GM21528 (cell line): Measurements from ENCODE around the gene UBR2.
"Not testable (repeated sequence)": the region's sequence is repeated elsewhere in the genome, so short reads cannot be mapped to it uniquely, and the experiment has no call there.

Experiments
- ATAC-seq: cut with Tn5 transposase; IDR thresholded peaks from one replicate; pipeline ENCODE4 v1.9.1; 2021; ENCODE audit warnings: mild to moderate bottlenecking, moderate library complexity; ENCODE audit not compliant: unreplicated experiment, low FRiP score

The UBR2 gene

GRCh38 chr6:42689371-42689770 lies 125.5 kb downstream of the UBR2 start:
- no peak for ATAC-seq

DNA sequence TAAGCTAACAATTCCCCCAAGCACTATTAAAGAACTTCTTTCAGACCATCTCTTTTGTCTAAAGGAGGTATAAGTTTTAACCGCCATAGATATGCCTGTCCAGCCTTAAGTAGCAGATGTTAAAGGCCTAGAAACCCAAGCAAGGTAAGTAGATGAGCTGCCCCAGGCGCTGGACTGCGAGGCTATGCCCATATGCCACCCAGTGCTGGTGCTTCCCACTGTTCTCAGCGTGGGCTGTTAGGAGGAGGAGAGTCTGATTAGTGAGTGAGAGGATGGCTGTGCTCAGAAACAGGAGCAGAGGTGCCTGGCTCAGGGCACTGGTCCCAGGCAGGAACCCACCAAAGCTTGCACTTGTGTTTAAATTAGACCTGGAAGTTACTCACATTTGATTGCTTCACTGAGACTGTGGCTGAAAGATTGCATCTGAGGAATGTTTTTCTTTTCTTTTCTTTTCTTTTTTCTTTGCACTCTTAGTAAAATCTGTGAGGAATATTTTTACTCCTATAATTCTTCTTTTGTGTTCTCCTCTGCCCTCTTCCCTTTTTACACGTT lies 126.4 kb downstream of the UBR2 start:
- ATAC-seq, result no peak

GRCh38 chr6:42690872-42691271 lies 127.0 kb downstream of the UBR2 start:
- ATAC-seq, result no peak

- ATAC-seq, result no peak
Measured at GRCh38 chr6:42692137-42692911, 128.5 kb downstream of the UBR2 start.

DNA sequence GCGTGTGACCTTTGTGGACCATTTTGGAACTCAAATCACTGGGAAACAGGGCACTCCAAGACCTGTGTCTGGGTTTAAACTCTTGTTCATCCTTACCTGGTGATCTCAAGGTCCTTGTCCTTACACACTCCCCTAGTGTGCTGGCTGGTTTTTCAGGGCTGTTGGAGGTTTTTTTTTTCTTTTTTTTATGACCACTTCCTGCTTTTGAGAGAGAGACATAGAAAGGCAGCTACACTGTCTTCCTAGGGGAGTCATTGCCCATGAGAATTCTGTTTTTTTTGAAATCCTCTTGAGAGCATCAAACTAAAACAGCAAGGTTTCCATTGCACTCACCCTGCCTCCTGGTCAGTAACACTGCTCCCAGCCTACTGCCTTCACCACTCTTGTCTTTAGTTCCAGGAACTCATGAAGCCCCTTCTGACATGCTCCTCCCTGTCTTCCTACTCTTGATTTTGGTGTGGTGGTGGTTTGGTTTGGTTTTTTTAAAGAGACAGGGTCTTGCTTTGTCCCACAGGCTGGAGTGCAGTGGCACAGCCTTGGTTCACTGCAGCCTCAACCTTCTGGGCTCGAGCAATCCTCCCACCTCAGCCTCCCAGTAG lies 130.0 kb downstream of the UBR2 start:
- ATAC-seq, result no peak

DNA sequence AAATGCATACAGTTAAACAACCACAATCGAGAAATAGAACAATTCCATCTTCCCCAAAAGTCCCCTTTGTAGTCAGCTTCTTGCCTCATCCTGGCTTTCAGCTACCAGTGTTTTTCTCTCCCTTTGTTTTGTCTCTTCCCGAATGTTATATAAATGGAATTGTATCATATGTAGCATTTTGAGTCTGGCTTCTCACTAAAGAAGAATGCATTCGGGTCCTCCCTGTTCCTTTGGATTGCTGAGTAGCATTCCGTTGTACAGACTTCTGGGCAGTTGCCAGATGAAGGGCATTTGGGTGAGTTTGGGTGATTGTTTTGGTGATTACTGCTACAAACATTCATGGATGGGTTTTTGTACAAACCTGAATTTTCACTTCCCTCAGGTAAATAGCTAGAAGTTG lies 130.8 kb downstream of the UBR2 start:
- ATAC-seq, result no peak

DNA sequence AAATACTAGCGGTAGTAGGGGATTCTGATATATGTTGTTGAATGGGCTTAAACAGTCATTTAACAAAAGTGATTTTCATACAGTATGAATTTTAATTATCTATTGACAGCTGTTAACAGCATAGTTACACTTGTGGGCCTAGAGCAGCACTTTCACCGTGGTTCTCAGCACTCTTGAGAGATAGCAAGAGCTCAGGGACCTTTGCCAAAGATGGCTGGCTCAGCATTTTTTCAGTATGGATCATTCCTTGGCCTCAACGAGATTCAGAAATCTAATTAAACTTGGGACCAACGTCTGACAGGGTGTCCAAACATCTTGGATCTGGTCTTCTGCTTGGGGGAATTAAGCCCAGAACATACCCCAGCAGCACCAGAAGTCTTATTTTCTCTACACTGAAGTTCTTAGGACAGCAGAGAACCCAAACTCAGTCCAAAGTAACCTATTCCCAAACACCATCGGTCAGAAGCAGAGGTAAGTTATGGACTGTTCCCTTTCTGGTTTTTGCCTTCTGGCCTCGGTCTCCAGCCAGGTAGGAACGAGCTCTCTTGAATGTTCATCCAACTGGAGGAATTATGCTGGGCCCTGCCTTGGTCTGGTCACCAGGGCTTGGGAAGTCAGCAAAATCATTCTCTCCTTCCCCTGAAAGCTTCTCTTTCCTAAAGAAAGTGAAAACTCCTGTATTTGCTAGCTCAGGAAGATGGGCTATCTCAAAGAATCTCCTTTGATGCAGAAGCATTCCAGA lies 132.9 kb downstream of the UBR2 start:
- ATAC-seq, result no peak

DNA sequence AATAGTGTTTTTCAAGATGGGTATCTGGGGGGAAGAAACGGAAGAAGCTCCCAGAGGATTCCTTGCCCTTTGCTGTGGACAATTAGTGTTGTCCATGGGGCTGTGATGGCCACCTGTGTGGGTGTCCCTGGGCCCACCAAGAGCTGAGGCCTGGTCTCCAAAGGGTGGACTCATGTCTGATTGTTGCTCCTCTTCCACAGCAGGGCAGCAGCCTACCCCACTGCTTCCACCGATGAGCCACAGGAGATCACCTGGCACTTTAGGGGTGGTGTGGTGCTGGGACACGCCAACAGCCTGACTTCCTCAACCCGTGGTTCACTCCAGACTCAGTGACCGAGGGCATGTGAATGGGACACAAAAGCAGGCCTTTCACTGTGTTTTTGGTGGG lies 133.4 kb downstream of the UBR2 start:
- no peak for ATAC-seq

- no peak for ATAC-seq
Measured at GRCh38 chr6:42698217-42698616, 134.4 kb downstream of the UBR2 start.

- ATAC-seq, result no peak
Measured at GRCh38 chr6:42702200-42702599, 138.4 kb downstream of the UBR2 start.

DNA sequence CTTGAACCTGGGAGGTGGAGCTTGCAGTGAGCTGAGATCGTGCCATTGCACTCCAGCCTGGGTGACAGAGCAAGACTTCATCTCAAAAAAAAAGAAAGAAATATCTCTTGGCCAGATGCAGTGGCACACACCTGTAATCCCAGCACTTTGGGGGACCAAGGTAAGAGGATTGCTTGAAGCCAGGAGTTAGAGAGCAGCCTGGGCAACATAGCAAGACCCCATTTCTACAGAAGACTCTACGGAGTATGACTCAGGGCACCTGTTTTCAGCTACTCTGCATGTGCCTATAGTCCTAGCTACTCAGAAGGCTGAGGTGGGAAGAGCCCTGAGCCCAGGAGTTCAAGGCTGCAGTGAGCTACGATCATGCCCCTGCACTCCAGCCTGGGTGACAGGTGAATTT lies 139.0 kb downstream of the UBR2 start:
- ATAC-seq, result not testable (repeated sequence)

DNA sequence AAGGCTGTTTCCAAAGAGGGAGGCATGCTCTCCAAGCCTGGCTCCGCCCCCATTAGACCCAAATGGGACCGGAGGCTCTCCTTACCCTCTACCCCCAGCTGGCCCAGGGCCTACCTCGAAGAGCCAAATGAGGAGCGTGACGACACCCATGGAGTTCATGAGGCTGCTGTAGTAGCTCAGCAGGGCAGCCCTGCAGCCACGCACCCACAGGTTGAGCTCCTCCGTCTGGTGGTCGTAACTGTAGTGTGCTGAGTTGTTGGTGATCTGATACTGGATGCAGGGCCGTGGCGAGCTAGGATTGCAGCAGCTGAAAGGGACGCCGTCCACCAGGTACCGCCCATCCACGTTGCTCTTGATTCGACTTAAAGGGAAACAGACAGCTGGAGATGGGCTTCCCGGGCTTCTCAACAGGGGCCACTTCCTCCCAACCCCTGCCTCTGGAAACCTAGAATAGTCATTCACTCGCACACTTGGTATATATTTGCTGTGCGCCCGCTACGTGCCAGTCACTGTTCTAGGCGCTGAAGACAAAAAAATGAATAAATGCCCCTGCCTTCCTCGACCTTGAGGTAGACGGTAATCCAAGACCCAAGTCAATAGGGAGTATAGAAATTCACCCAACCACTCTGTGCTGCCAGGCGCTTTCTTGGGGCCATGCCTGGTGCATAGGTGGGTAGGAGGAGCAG lies 140.6 kb downstream of the UBR2 start:
- no peak for ATAC-seq

DNA sequence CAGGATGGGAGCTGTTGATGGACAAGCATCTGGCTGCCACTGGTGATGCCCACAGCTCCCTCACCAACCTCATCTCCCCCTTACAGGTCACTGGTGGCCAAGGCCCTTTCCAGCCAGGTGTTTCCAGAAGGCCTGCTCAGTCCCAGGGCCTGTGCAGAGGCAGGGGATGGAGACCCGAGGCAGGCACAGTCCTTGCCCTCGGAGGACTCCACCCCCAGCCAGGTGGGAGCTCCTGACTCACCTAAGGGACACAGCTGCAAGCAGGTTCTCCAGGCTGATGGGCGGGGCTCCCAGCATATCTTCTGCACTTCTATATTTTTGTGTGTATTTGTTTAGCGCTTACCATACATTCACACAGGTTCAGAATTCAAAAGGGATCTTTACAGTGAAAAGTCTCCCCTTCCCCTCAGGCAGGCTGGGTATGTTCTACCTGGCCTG lies 141.1 kb downstream of the UBR2 start:
- no peak for ATAC-seq

- ATAC-seq, result no peak
Measured at GRCh38 chr6:42707595-42707994, 143.8 kb downstream of the UBR2 start.

DNA sequence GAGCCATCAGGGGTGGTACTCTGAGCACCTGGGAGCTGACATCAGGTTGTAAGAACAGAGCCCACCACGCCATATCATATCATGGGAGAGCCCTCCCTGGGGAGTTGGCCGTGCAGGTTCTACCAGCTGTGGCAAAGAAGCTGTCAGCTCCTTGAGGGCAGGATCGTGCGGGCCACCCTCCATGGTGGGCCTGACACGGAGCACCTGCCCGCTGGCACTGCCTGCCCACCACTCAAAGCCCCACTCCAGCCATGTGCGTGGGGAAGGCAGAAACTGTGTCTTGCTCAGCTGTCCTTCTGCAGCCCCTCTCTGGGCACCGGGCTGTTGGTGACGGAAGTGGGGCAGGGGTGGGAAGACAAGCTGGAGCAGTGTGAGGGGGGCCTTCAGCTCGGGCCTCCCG lies 144.3 kb downstream of the UBR2 start:
- no peak for ATAC-seq

DNA sequence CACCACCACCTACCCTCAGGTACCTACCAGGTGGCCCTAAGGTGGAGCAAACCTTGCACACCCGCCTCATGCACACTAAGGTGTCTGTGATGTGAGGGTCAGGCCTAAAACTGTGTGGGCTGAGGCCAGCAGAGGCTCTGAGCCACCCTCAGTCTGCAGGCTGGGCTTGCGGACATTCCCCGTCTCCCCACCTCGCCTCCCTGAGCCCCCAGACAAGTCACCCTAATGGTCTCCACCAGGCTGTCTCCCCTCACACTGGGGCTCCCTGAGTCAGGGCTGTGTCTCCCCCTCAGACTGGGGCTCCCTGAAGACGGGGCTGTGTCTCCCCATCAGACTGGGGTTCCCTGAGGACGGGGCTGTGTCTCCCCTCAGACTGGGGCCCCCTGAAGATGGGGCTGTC lies 146.0 kb downstream of the UBR2 start:
- ATAC-seq, result no peak

- ATAC-seq, result no peak
Measured at GRCh38 chr6:42710316-42710715, 146.5 kb downstream of the UBR2 start.

- no peak for ATAC-seq
Measured at GRCh38 chr6:42711930-42712329, 148.1 kb downstream of the UBR2 start.

GRCh38 chr6:42714098-42714761 lies 150.4 kb downstream of the UBR2 start:
- no peak for ATAC-seq

DNA sequence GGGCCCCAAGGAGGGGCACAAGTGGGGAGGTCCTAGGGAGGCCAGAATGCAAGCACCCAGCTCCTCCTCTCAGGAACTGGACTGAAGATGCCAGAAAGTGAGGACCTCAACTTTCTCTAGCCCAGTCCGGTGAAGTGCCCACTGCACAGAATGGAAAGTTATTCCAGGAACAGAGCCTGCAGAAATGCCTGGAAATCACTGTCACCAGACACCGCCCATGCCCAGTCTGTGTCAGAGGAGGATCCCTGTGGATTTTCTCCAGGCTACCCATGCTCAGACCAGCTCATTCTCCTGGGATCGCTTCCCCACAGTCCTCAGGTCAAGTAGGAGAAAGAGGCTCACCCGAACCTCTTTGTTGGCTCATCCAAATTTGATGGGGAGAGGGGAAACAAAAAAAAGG lies 152.0 kb downstream of the UBR2 start:
- no peak for ATAC-seq
